Transverse colon (tissue), 4 donors: Measurements from ENCODE around the gene FBN2.

ENCODE experiments used
- EP300 ChIP-seq: sonication (generic); formaldehyde crosslinking; IDR thresholded peaks from one replicate; pipeline ENCODE4 v1.6.1; 2017; ENCODE audit warnings: antibody characterized with exemption, low read depth
- POLR2A ChIP-seq: fragments of 450-650 bp; IDR thresholded peaks from one replicate; pipeline ENCODE4 v1.6.1; 2016; ENCODE audit warnings: antibody characterized with exemption, mild to moderate bottlenecking, moderate library complexity
- POLR2AphosphoS5 ChIP-seq, 3 donors: sonication (generic); formaldehyde crosslinking; IDR thresholded peaks; one replicate each; pipeline ENCODE4 v1.6.1; 2016; ENCODE audit warnings: antibody characterized with exemption in 3 of 3
- TF ChIP-seq, protein P1 (sequence below), 5 experiments: fragments of 200-600 bp in 3 of 5; fragments of 450-650 bp in 2 of 5; sonication (generic) in 3 of 5; IDR thresholded peaks; 1 replicate in 2 of 5; 2 replicates in 3 of 5; pipeline ENCODE4 v1.5.1; 2016 to 2017; ENCODE audit warnings: antibody characterized with exemption in 5 of 5, inconsistent platforms in 3 of 5, mild to moderate bottlenecking in 2 of 5, moderate library complexity in 1 of 5

DNA sequence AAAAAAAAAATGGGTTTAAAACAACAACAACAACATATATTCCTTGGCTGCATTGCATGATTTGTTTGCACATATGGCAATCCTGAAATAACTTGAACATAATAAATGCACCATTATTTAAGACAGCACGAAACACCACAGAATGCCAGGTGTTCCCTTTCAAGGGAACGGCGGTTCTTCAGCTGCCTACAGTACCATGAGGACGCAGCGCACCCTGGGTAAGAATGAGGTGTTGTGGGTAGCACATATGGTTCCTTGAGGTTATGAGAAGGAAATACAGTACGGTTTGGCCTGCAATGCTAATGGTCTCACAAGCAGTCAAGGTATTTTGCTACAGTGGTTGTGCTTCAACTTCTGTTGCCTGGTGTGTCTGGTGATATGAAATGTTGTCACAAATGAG lies 279.7 kb downstream of the FBN2 start:
- TF ChIP-seq, protein P1, sequence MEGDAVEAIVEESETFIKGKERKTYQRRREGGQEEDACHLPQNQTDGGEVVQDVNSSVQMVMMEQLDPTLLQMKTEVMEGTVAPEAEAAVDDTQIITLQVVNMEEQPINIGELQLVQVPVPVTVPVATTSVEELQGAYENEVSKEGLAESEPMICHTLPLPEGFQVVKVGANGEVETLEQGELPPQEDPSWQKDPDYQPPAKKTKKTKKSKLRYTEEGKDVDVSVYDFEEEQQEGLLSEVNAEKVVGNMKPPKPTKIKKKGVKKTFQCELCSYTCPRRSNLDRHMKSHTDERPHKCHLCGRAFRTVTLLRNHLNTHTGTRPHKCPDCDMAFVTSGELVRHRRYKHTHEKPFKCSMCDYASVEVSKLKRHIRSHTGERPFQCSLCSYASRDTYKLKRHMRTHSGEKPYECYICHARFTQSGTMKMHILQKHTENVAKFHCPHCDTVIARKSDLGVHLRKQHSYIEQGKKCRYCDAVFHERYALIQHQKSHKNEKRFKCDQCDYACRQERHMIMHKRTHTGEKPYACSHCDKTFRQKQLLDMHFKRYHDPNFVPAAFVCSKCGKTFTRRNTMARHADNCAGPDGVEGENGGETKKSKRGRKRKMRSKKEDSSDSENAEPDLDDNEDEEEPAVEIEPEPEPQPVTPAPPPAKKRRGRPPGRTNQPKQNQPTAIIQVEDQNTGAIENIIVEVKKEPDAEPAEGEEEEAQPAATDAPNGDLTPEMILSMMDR (IDR thresholded peaks at IDR 0.05) = no peak
- TF ChIP-seq POLR2AphosphoS5 (IDR thresholded peaks at IDR 0.05) = no peak
- TF ChIP-seq POLR2A = no peak
- no peak for TF ChIP-seq EP300
